Measurements from ENCODE around the gene ZNF500.

ZNF500 gene

GRCh38 chr16:4766875-4767628 lies at the start of gene ZNF500 (continued):
- TF ChIP-seq ZBTB10 (tag by site-specific recombination; IDR thresholded peaks at IDR 0.05) (no peak; the same call in none of the 2 replicates), ZNF548 (tag by site-specific recombination; IDR thresholded peaks at IDR 0.05) (no peak), YY1 (tag by site-specific recombination; IDR thresholded peaks at IDR 0.05) (no peak; the same call in none of the 2 replicates), ZNF677 (tag by site-specific recombination; IDR thresholded peaks at IDR 0.05) (no peak), ZBTB48 (tag by site-specific recombination; IDR thresholded peaks at IDR 0.05) (peak; percentile 81), ZFHX2 (tag by site-specific recombination; conservative IDR thresholded peaks at IDR 0.05) (peak; percentile 88), ZNF146 (tag by site-specific recombination; IDR thresholded peaks at IDR 0.05) (no peak), ZNF660 (tag by site-specific recombination; IDR thresholded peaks at IDR 0.05) (no peak), ZNF623 (tag by site-specific recombination; IDR thresholded peaks at IDR 0.05) (no peak), PRDM4 (tag by site-specific recombination; IDR thresholded peaks at IDR 0.05) (no peak), HOXA7 (CRISPR knock-in tag; IDR thresholded peaks at IDR 0.05; ENCODE audit: borderline replicate concordance) (no peak), ZNF596 (tag by site-specific recombination; IDR thresholded peaks at IDR 0.05) (no peak), ZNF670 (tag by site-specific recombination; IDR thresholded peaks at IDR 0.05; ENCODE audit: low read depth) (no peak), ZNF654 (tag by site-specific recombination; IDR thresholded peaks at IDR 0.05; ENCODE audit: low read depth) (no peak), ZNF280D (tag by site-specific recombination; IDR thresholded peaks at IDR 0.05) (no peak), GLI2 (tag by site-specific recombination; IDR thresholded peaks at IDR 0.05; ENCODE audit: borderline replicate concordance, low read depth) (no peak), KLF9 (tag by site-specific recombination; IDR thresholded peaks at IDR 0.05; ENCODE audit: low read depth) (peak; percentile 95), MYNN (tag by site-specific recombination; IDR thresholded peaks at IDR 0.05; ENCODE audit: borderline replicate concordance) (no peak), ZNF449 (tag by site-specific recombination; IDR thresholded peaks at IDR 0.05) (no peak), TCF7L2 (IDR thresholded peaks at IDR 0.05; ENCODE audit: borderline replicate concordance, low read depth, low read length) (no peak), ZNF266 (tag by site-specific recombination; IDR thresholded peaks at IDR 0.05; ENCODE audit: low read depth) (no peak), ZNF311 (tag by site-specific recombination; IDR thresholded peaks at IDR 0.05; ENCODE audit: borderline replicate concordance) (no peak), ZNF423 (tag by site-specific recombination; IDR thresholded peaks at IDR 0.05) (no peak), TSHZ1 (tag by site-specific recombination; IDR thresholded peaks at IDR 0.05; ENCODE audit: borderline replicate concordance) (no peak), ZNF157 (tag by site-specific recombination; IDR thresholded peaks at IDR 0.05) (no peak), ZNF561 (tag by site-specific recombination; IDR thresholded peaks at IDR 0.05; ENCODE audit: borderline replicate concordance) (0 out of 2 replicates have a peak, but pooled peaks have one; percentile 25), ZBTB8A (tag by site-specific recombination; IDR thresholded peaks at IDR 0.05) (peak; percentile 34; the same call in 1 of the 2 replicates)

Data from HEK293 (cell line).